CD14-positive monocyte (primary cell): ENCODE data around the gene TTC31. TPM values are rescaled to one million over a fixed set of nuclear protein-coding genes. Genes with fewer than 3 reads are reported as not detected.

Experiments
- DNase-seq, 3 donors: peaks; one replicate each; pipeline ENCODE4 v3.0.0-alpha.2; 2011 to 2022
- H2AFZ ChIP-seq: 2 replicates; pipeline ENCODE4 v1.6.0; 2012; ENCODE audit warnings: mild to moderate bottlenecking, low read depth, low read length, inconsistent platforms; ENCODE audit not compliant: insufficient read depth, poor library complexity, severe bottlenecking
- H3K27ac ChIP-seq, 2 donors: 1 replicate in 1 of 2; 2 replicates in 1 of 2; pipeline ENCODE4 v1.5.1; 2012 to 2013; ENCODE audit warnings: low read length in 2 of 2, control low read depth in 1 of 2, inconsistent platforms in 1 of 2, low read depth in 1 of 2, mild to moderate bottlenecking in 1 of 2
- H3K27me3 ChIP-seq, 2 donors: one replicate each; pipeline versions ENCODE4 v1.6.0 to v1.6.1; 2011 to 2013; ENCODE audit warnings: low read length in 2 of 2; ENCODE audit not compliant: control insufficient read depth in 2 of 2, insufficient read depth in 2 of 2
- H3K36me3 ChIP-seq, 2 donors: replicated peaks in 1 of 2; 1 replicate in 1 of 2; 2 replicates in 1 of 2; pipeline versions ENCODE4 v1.5.1 to v1.6.1; 2012 to 2013; ENCODE audit warnings: low read length in 2 of 2, control low read depth in 1 of 2, inconsistent platforms in 1 of 2, mild to moderate bottlenecking in 1 of 2; ENCODE audit not compliant: insufficient read depth in 2 of 2, control insufficient read depth in 1 of 2
- H3K4me1 ChIP-seq, 2 donors: 1 replicate in 1 of 2; 2 replicates in 1 of 2; pipeline versions ENCODE4 v1.5.1 to v1.6.1; 2012 to 2013; ENCODE audit warnings: low read length in 2 of 2, control low read depth in 1 of 2, inconsistent platforms in 1 of 2, mild to moderate bottlenecking in 1 of 2, moderate library complexity in 1 of 2; ENCODE audit not compliant: insufficient read depth in 2 of 2, control insufficient read depth in 1 of 2
- H3K4me2 ChIP-seq: replicated peaks from 2 replicates; pipeline ENCODE3; 2012; ENCODE audit warnings: low read length, moderate library complexity, mild to moderate bottlenecking; ENCODE audit not compliant: poor library complexity, severe bottlenecking; ENCODE audit errors: extremely low read depth
- H3K4me3 ChIP-seq, 3 experiments: fragments of 200-600 bp in 1 of 3; sonication (generic) in 1 of 3; replicated peaks in 1 of 3; 1 replicate in 2 of 3; 2 replicates in 1 of 3; pipeline ENCODE4 v1.5.1; 2011 to 2013; ENCODE audit warnings: low read length in 3 of 3, mild to moderate bottlenecking in 3 of 3, control low read depth in 2 of 3, low read depth in 2 of 3, inconsistent platforms in 1 of 3, moderate library complexity in 1 of 3
- H3K79me2 ChIP-seq: 2 replicates; pipeline ENCODE4 v1.6.0; 2012; ENCODE audit warnings: mild to moderate bottlenecking, control low read depth, inconsistent platforms, low read length, moderate library complexity; ENCODE audit not compliant: insufficient read depth
- H3K9ac ChIP-seq: 2 replicates; pipeline ENCODE4 v1.6.0; 2017; ENCODE audit warnings: low read length, mild to moderate bottlenecking; ENCODE audit not compliant: insufficient read depth, poor library complexity, severe bottlenecking
- H3K9me3 ChIP-seq, 2 donors: replicated peaks in 1 of 2; 1 replicate in 1 of 2; 2 replicates in 1 of 2; pipeline versions ENCODE4 v1.5.1 to v1.6.1; 2012 to 2013; ENCODE audit warnings: low read length in 2 of 2, control low read depth in 1 of 2; ENCODE audit not compliant: control insufficient read depth in 1 of 2, insufficient read depth in 1 of 2
- H4K20me1 ChIP-seq: 2 replicates; pipeline ENCODE4 v1.6.0; 2012; ENCODE audit warnings: mild to moderate bottlenecking, low read length, control low read depth, moderate library complexity; ENCODE audit not compliant: insufficient read depth
- H3K27ac Mint-ChIP-seq, 7 donors: one replicate each; pipeline ENCODE4 v1.8.0; 2020; ENCODE audit warnings: mild to moderate bottlenecking in 7 of 7, mixed read lengths in 7 of 7, moderate library complexity in 6 of 7, inconsistent platforms in 2 of 7
- H3K27me3 Mint-ChIP-seq, 3 donors: one replicate each; pipeline ENCODE4 v1.8.0; 2021 to 2022; ENCODE audit warnings: low read depth in 3 of 3, mild to moderate bottlenecking in 3 of 3, mixed read lengths in 3 of 3, moderate library complexity in 3 of 3, inconsistent platforms in 1 of 3
- H3K36me3 Mint-ChIP-seq, 2 donors: one replicate each; pipeline ENCODE4 v1.8.0; 2020; ENCODE audit warnings: mixed read lengths in 2 of 2, inconsistent platforms in 1 of 2, mild to moderate bottlenecking in 1 of 2
- H3K4me1 Mint-ChIP-seq: one replicate; pipeline ENCODE4 v1.8.0; 2020; ENCODE audit warnings: mild to moderate bottlenecking, mixed read lengths
- H3K4me3 Mint-ChIP-seq, 2 donors: one replicate each; pipeline ENCODE4 v1.8.0; 2020; ENCODE audit warnings: mild to moderate bottlenecking in 2 of 2, mixed read lengths in 2 of 2, moderate library complexity in 1 of 2
- H3K9me3 Mint-ChIP-seq, 7 donors: one replicate each; pipeline ENCODE4 v1.8.0; 2020 to 2022; ENCODE audit warnings: mixed read lengths in 7 of 7, mild to moderate bottlenecking in 6 of 7, moderate library complexity in 6 of 7, inconsistent platforms in 2 of 7
- WGBS: methylation state at CpG from one replicate; pipeline ENCODE4 v1.1.5; 2013; ENCODE audit warnings: missing lambda C conversion rate; ENCODE audit not compliant: insufficient coverage; 5-methylcytosine and 5-hydroxymethylcytosine counted together
- intact Hi-C, 2 donors: fragments of 100-400 bp; cut with micrococcal nuclease; formaldehyde crosslinking; loops; one replicate each; pipeline versions ENCODE4 v1.15.0 to v1.15.1; 2023
- polyA plus RNA-seq, 3 donors: library from polyadenylated mRNA; depleted of rRNA in 1 of 3; unstranded in 2 of 3; stranded (reverse) in 1 of 3; fragments of 300-500 nt in 2 of 3; fragments of >200 nt in 1 of 3; fragmentation: Illumina TruSeq in 2 of 3; gene quantifications; 1 replicate in 2 of 3; 2 replicates in 1 of 3; pipeline ENCODE4 v1.2.3, GENCODE V29; 2012 to 2021
- TF ChIP-seq, protein P1 (sequence below): fragments of 200-600 bp; IDR thresholded peaks from one replicate; pipeline ENCODE4 v1.8.0; 2022; ENCODE audit warnings: antibody characterized with exemption, mild to moderate bottlenecking

The TTC31 gene
- polyA plus RNA-seq, 3 donors, result 19.6 to 46.5 (median 21.3) TPM

DNA sequence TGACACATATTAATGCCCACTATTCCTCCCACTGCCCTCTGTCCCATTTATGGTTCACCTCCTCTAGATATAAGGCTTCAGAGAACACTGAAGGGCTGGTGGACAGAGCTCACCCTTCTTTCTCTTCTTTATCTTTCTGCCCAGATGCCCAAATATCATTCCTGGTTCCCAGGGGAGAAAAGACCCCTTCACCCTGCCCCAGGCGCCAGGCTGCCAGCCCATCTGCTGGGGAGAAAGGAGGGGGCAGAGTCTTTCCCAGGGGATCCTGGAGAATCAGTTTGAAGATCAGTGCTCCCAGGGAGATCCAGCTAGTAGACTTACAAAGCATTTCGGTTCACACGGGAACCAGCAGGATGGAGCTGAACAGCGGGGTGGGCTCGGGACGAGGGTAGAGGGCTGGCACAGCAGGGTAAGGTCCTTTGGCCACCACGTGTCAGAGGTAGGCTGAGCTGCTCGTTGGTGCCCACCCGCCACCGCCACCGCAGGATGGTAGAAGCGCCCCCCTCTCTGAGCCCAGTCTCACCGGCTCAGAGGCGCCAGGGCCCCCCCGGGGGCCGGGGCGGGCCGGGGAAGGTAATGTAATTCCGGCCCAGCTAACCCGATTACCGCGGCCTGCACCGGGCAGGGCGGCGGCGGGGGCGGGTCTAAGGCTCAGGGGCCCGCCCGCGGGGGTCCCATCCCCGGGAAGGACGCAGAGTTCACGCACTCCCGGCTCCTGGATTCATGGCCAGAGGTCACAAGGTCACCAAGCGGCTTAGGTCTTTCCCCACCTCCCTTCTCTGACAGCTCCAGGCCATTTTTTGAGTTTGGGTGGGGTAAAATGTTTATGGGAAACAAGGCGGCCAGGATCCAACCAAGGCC, 30.1 kb downstream of the TTC31 start:
- peaks cover 2 to 31% (median 26%) of the 10 kb centered on the region in 7 donors for H3K9me3 Mint-ChIP-seq
- no peak for DNase-seq
- H3K36me3 ChIP-seq, result no peaks in the 10 kb centered on the region
- H3K4me1 Mint-ChIP-seq, result peaks cover 45% of the 10 kb centered on the region
- H3K27me3 Mint-ChIP-seq, result peaks cover 82 to 100% (median 90%) of the 10 kb centered on the region in 3 donors
- H4K20me1 ChIP-seq, result no peaks in the 10 kb centered on the region
- no peak overlapping the region for H3K9ac ChIP-seq
- peaks cover 72 to 98% of the 10 kb centered on the region in 2 donors for H3K27me3 ChIP-seq
- H3K27ac ChIP-seq, result no peak overlapping the region
- peaks cover 13 to 19% of the 10 kb centered on the region in 2 donors for H3K36me3 Mint-ChIP-seq
- H3K4me2 ChIP-seq, result no peak overlapping the region
- peak overlapping the region in 1 of 2 donors; percentile 80 for H3K4me3 Mint-ChIP-seq
- WGBS, result 10% methylated on average over 26 of the region's 36 CpGs
- H2AFZ ChIP-seq, result no peak overlapping the region
- H3K4me3 ChIP-seq, result no peak overlapping the region
- intact Hi-C loops, result no loop called here
- TF ChIP-seq, protein P1, sequence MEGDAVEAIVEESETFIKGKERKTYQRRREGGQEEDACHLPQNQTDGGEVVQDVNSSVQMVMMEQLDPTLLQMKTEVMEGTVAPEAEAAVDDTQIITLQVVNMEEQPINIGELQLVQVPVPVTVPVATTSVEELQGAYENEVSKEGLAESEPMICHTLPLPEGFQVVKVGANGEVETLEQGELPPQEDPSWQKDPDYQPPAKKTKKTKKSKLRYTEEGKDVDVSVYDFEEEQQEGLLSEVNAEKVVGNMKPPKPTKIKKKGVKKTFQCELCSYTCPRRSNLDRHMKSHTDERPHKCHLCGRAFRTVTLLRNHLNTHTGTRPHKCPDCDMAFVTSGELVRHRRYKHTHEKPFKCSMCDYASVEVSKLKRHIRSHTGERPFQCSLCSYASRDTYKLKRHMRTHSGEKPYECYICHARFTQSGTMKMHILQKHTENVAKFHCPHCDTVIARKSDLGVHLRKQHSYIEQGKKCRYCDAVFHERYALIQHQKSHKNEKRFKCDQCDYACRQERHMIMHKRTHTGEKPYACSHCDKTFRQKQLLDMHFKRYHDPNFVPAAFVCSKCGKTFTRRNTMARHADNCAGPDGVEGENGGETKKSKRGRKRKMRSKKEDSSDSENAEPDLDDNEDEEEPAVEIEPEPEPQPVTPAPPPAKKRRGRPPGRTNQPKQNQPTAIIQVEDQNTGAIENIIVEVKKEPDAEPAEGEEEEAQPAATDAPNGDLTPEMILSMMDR, result no peak
- H3K27ac Mint-ChIP-seq, result no peak overlapping the region
- no peaks in the 10 kb centered on the region for H3K79me2 ChIP-seq
- H3K4me1 ChIP-seq, result peaks cover 31 to 38% of the 10 kb centered on the region in 2 donors
- peaks cover 0 to 20% of the 10 kb centered on the region in 2 donors for H3K9me3 ChIP-seq

DNA sequence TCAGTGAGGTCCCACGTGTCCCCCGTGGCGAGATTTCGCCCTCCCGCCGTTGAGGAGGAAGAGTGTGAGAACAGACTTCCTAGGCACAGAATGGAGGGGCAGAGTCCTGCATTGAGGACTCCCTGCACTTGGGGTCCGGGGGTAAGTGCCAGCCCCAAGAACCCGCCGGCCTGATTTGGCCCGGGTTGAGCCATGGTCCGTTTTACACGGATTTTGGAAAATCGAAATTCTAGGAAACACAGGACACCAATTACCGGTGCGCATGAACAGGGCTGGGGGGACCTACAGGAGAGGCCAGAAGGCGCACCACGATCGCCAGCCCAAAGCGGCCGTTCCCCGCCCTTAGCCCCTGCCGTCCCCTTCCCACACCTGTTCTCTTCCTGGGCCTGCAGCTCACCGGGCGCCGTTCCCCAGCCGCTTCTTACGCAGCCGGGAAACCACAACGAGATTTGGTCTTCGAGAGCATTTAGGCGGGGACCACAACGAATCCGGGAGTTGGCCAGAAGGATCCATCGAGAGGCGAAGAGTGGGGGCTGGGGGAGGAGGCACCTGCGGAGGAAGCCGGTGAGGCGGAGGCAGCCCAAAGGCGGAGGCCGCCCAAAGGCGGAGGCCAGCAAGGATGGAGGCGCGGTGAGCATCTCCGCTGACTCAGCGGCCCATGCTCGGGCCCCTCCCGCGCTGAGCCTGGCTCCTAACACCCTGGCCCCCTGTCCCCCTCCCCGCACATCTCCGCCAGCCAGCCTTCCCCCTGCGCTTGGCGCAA, 30.9 kb downstream of the TTC31 start:
- peaks cover 26 to 32% of the 10 kb centered on the region in 2 donors for H3K4me1 ChIP-seq
- 3% methylated on average over 51 of the region's 52 CpGs for WGBS
- peaks cover 81 to 100% (median 90%) of the 10 kb centered on the region in 3 donors for H3K27me3 Mint-ChIP-seq
- no peaks in the 10 kb centered on the region for H3K79me2 ChIP-seq
- H3K9ac ChIP-seq, result no peak overlapping the region
- no peak overlapping the region for H2AFZ ChIP-seq
- peaks cover 39% of the 10 kb centered on the region for H3K4me1 Mint-ChIP-seq
- TF ChIP-seq, protein P1, result no peak
- peak in 1 of 3 donors; percentile 17 for DNase-seq
- intact Hi-C loops, result no loop called here
- peaks cover 80 to 98% of the 10 kb centered on the region in 2 donors for H3K27me3 ChIP-seq
- peaks cover 0 to 20% of the 10 kb centered on the region in 2 donors for H3K9me3 ChIP-seq
- no peak overlapping the region for H3K27ac Mint-ChIP-seq
- H3K36me3 Mint-ChIP-seq, result peaks cover 10 to 14% of the 10 kb centered on the region in 2 donors
- no peaks in the 10 kb centered on the region for H3K36me3 ChIP-seq
- peak overlapping the region; percentile 86 for H3K4me2 ChIP-seq
- no peak overlapping the region for H3K27ac ChIP-seq
- peaks cover 2 to 28% (median 23%) of the 10 kb centered on the region in 7 donors for H3K9me3 Mint-ChIP-seq
- no peak overlapping the region for H3K4me3 ChIP-seq
- no peaks in the 10 kb centered on the region for H4K20me1 ChIP-seq
- peak overlapping the region in 1 of 2 donors; percentile 60 for H3K4me3 Mint-ChIP-seq
